Activated T-helper 1 cell treated with Interleukin-2 at 50 U/mL for 16 hours (primary cell): ENCODE results near the gene BMPR1A.

ENCODE experiments used
- DNase-seq: peaks from one replicate; pipeline ENCODE4 v3.0.0-alpha.2; 2020; ENCODE audit warnings: low read depth

Gene BMPR1A

DNA sequence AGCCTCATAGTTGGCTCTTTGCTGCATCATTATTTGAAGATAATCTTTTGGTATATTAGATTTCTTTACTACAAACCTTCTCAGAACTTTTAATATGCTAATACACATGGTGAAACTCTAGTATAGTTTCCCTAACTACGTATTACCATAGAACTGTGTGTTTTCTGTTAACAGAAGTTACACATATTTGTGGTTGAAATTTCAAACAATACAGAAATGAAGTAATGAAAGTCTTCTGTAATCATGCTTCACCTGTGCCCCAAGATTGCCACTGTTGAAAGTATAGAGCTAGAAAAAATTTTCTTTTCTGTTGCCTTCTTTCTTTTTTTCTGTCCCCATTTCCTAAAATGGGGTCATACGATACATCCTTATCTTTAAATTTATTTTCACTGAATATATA is 9.1 kb downstream of the BMPR1A start:
- no peak for DNase-seq

DNA sequence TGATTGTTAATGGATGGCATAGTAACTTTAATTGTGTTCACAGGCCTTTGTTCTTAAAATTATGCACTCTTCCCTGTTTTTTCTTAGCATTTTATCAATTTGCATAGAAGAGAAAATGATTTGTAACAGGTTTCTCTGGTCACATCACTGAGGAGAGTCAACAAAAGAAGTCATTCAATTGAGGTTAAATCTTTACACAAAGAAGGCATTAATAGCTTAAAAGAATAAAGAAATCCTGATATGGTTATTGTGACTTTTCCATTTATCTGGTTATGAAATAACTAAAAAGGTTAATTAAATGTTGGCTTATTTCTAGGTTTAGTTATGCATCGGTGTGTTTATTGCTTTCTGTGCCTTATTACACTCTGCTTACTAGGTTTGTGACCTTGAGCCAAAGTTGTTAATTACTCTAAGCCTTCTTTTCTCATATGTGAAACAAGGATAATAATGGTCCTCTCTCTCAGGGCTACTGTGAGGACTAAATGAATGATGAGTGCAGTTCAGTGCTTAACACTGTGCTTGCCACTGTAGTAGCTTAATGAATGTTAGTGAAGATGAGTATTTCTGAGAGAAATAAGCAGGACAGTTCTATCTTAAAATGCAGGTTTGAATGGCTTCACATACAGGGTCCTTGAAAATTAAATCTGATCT is 12.1 kb downstream of the BMPR1A start:
- DNase-seq: no peak

- DNase-seq: no peak
Observed at GRCh38 chr10:86769991-86770390, 13.6 kb downstream of the BMPR1A start.

DNA sequence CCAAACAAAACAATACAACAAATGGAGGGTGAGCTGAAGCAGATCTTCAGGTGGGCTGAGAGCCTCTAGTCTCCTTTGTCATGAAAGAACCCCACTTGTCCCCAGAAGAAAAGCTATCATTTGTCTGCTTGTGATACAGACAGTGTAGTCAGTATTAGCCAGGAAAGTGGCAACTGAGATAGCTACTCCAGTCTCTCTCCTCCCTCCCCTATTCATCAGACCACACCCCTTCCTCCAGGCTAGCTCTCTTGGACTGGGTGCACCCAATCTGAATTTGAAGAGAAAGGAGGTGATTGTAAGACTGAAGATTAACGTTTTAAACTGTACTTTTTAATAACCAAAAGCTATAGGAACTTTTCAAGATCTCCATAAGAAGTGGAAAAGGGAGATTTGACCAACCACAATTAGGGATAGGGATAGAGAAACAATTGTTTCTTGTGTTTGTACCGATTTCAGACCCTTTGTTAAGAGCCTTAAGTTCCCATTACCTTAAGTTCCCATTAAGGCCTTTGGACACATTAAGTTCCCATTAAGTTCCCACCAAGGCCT is 14.1 kb downstream of the BMPR1A start:
- DNase-seq: no peak

GRCh38 chr10:86773498-86773897 is 17.1 kb downstream of the BMPR1A start:
- DNase-seq: no peak

DNA sequence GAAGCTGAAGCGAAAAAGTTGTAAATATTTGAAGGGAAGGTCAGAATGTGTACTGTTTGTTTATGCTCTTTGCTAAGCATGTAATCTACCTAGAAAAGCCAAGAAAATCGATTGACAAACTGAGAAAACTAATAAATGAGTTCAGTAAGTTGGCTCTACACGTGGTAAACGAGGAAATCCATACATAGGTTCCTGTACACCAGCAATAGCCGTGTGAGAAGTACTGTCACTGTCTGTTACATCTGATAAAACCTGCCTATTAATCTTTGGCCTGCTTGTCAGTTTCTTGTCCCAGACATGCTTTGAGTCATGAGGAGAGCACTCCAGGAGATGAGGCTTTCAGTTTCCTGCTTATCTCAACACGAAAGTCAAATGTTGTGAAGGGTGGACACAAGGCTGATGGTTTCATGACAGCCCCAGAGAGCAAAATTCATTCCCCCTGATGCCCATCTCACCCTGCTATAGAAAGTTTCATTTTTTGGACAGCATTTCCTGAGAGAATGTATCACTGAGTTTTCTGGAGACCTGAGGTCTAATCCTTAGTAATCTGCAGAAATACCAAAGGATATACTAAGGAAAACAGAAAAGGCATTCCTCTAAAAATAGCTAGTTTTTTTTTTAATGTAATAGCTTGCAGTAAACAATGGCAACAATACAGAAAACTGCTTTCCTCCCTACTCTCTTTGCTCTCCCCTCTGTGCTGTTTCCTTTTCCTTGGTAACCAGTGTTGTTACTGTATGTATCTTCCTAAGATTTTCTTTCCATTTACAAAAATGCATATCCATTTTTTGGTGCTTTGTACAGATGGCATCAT is 18.8 kb downstream of the BMPR1A start:
- no peak for DNase-seq

DNA sequence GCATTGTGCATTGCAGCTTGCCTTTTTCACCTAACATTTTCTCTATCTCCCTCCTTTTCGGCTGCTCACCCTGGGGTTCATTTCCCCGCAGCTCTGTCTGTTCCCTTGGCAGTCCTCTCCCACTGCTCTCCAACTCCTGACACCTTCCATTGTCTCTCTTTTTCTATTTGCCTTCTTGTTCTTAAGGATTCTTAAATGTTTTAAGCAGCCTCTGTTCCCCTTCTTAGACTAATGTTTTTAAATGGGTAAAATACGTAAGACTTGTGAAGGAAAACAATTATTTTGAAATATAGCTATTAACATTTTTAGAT is 19.4 kb downstream of the BMPR1A start:
- DNase-seq: no peak

DNA sequence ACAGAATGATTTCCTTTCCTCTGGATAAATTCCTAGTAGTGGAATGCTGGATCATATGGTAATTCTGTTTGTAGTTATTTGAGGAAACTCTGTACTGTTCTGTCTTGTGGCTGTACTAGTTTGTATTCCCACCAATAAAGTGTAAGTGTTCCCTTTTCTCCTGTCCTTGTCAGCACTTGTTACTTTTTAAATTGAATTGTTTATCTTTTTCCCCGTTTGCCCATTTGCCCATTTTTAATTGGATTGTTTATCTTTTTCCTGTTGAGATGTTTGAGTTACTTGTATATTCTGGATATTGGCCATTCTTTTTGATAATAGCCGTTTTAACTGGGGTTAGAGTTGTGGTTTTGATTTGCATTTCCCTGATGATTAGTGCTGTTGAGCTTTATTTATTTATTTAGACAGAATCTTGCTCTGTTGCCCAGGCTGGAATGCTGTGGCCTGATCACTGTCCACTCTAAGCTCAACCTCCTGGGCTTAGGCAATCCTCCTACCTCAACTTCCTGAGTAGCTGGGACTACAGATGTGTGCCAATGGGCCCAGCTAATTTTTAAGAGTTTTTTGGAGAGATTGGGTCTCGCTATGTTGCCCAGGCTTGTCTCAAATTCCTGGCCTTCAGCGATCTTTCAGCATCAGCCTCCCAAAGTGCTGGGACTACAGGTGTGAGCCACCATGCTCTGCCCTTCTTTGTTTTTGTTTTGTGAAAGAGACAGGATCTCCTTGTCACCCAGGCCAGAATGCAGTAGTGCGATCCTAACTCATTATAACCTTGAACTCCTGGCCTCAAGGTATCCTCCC is 23.0 kb downstream of the BMPR1A start:
- no peak for DNase-seq

GRCh38 chr10:86782701-86783418 is 26.4 kb downstream of the BMPR1A start:
- no peak for DNase-seq

- no peak for DNase-seq
Observed at GRCh38 chr10:86785037-86785436, 28.6 kb downstream of the BMPR1A start.

- DNase-seq: no peak
Observed at GRCh38 chr10:86785968-86786367, 29.5 kb downstream of the BMPR1A start.

- DNase-seq: no peak
Observed at GRCh38 chr10:86786368-86786767, 29.9 kb downstream of the BMPR1A start.

GRCh38 chr10:86790394-86790793 is 34.0 kb downstream of the BMPR1A start:
- no peak for DNase-seq

DNA sequence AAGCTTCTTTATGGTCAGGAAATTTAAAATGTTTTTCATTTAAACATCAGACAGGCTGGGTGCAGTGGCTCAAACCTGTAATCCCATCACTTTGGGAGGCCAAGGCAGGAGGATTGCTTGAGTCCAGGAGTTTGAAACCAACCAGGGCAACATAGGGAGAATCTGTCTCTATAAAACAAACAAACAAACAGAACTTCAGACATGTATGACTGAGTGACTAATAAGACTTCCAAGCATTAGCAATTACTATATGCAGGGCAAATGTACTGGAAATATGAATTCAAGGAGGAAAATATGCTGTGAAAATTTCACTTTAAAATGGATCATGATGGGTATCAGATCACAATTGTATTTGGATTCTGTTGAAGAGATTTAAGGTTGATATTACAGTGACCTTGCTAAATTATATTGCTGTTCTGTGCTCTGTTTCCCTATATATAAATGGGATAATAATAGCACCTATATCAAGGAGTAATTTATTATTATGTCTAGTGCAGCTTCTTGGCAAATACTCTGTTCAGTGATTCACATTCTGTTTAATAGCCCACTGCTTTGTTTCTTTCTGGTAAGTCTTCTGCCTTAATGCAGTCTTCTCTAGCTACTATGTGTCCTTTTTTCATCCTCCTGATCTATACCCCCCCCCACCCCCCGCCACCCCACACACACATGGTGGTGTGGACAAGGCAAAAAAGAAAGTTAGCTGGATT is 36.2 kb downstream of the BMPR1A start:
- no peak for DNase-seq

DNA sequence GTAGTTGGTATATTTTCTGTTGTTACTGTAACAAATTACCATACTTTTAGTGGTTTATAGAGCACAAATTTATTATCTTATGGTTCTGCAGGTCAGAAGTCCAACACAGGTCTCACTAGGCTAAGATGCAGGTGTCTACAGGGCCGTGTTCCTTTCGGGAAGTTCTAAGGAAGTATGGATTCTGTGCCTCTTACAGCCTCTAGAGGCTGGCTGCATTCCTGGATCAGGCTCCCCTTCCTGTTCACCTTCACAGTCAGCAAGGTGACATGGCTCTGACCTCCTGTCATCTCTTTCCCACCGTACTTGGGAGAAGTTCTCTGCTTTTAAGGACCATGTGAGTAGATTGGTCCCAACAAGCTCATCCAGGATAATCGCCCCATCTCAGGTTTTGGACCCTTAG is 37.3 kb downstream of the BMPR1A start:
- DNase-seq: no peak

DNA sequence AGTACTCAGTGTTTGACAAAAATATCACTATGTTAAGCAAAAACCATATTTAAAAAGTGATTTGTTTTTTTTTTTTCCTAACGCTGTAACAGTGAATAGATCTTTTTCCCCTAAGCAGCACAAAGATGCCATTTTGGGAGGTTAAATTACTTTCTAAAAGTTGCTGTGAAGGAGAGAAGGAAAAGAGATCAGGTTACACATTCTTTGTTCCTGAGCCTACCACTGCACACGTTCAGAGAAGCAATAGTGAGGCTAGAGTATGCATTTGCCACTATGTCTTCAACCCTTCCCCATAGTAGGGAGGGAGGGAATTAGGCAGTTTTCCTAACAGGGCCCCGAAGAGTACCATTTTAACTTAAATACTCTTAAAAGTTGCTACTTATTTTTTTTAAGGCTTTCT is 38.9 kb downstream of the BMPR1A start:
- no peak for DNase-seq

GRCh38 chr10:86798025-86798424 is 41.6 kb downstream of the BMPR1A start:
- DNase-seq: no peak

DNA sequence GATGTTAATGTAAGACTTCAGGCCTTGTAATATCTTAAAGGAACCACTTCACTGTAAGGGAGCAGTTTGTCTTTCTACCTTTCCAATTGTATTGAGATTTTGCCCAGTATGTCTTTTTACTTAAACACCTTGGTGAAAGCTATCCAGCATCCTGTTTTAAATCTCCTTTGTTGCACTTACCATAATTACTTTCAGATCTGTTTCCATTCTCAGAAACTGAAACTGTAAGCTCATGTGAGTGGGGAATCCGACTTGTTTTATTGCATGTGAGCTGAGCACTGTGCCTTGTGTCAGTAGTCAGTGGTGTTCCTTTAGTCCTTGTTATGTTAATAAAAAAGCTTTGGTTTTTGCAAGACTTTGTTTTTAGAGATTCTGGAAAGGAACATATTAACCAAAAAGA is 42.2 kb downstream of the BMPR1A start:
- no peak for DNase-seq

DNA sequence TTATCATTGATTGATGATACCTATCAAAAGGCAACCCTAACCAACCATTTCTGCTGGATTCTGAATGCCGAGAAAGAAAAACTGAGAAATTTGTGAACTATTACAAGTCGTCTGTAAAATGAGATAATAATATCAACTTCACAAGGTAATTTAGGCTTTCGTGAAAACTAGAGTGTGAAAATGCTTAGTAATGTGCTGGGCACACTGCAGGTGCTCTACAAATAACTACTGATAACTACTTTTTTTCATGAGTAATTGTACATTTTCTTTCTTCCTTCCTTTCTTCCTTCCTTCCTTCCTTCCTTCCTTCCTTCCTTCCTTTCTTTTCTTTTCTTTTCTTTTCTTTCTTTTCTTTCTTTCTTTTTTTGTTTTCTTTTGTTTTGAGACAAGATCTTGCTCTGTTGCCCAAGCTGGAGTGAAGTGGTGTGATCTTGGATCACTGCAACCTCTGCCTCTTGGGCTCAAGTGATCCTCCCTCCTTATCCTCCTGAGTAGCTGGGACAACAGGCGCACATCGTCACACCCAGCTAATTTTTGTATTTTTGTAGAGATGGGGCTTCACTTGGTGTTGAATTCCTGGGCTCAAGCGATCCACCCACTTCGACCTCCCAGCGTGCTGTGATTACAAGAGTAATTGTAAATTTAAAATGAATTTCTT is 42.9 kb downstream of the BMPR1A start:
- DNase-seq: no peak

- DNase-seq: no peak
Observed at GRCh38 chr10:86801995-86802394, 45.6 kb downstream of the BMPR1A start.
